ENCODE data around the gene CNGB1. TPM values are rescaled to one million over a fixed set of nuclear protein-coding genes. Genes with fewer than 3 reads are reported as not detected.

Gene CNGB1
- polyA plus RNA-seq, 1 donor from 2014 or later, result 20.7 TPM

DNA sequence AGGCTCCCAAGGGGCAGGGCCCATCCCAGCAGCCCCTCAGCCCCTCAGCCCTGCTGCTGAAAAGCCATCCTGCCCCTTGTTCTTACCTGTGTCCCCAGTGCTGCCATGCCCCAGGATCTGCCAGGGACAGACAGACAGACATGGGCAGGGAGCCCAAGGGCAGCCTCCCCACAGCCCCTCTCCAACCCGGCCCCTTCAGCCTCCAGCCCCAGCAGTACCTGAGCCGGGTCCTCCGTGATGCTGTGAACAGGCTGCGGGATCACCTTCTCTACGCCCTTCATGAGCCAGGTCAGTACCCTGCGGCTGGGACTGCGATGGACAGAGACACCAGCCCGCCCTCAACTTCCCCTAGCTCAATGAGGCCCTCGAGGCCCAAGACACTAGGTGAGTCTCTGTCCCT is 8.2 kb downstream of the CNGB1 start:
- Histone ChIP-seq H3F3A (ENCODE audit: insufficient read depth, low read length, poor library complexity, severe bottlenecking) (no peaks in the 10 kb centered on the region), H3K9ac (ENCODE audit: low read length) (no peak overlapping the region), H3K4me2 (ENCODE audit: low read length) (no peak overlapping the region), H3K27me3 (ENCODE audit: insufficient read depth, low read depth, low read length) (no peaks in the 10 kb centered on the region), H3K36me3 (ENCODE audit: insufficient read depth, low read length) (no peaks in the 10 kb centered on the region), H4K20me1 (ENCODE audit: insufficient read depth) (no peaks in the 10 kb centered on the region), H3K4me3 (ENCODE audit: low read length) (no peak overlapping the region), H3K27ac (ENCODE audit: low read length) (no peak overlapping the region), H3K79me2 (replicated peaks; ENCODE audit: insufficient read depth, low read length) (no peaks in the 10 kb centered on the region), H3K9me2 (ENCODE audit: insufficient read depth, low read length) (no peaks in the 10 kb centered on the region), H2AFZ (ENCODE audit: low read depth, low read length) (no peak overlapping the region), H3K9me3 (ENCODE audit: low read length) (no peaks in the 10 kb centered on the region)
- TF ChIP-seq, protein P1, sequence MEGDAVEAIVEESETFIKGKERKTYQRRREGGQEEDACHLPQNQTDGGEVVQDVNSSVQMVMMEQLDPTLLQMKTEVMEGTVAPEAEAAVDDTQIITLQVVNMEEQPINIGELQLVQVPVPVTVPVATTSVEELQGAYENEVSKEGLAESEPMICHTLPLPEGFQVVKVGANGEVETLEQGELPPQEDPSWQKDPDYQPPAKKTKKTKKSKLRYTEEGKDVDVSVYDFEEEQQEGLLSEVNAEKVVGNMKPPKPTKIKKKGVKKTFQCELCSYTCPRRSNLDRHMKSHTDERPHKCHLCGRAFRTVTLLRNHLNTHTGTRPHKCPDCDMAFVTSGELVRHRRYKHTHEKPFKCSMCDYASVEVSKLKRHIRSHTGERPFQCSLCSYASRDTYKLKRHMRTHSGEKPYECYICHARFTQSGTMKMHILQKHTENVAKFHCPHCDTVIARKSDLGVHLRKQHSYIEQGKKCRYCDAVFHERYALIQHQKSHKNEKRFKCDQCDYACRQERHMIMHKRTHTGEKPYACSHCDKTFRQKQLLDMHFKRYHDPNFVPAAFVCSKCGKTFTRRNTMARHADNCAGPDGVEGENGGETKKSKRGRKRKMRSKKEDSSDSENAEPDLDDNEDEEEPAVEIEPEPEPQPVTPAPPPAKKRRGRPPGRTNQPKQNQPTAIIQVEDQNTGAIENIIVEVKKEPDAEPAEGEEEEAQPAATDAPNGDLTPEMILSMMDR (IDR thresholded peaks at IDR 0.05; ENCODE audit: poor library complexity, severe bottlenecking), result no peak
- TF ChIP-seq SMC3 (conservative IDR thresholded peaks at IDR 0.05; ENCODE audit: poor library complexity), result no peak
- no peak for TF ChIP-seq EZH2 (IDR thresholded peaks at IDR 0.05; ENCODE audit: borderline replicate concordance, insufficient read depth, low read length, poor library complexity, severe bottlenecking)
- TF ChIP-seq TAF1 (IDR thresholded peaks at IDR 0.05; ENCODE audit: low read depth), result no peak
- TF ChIP-seq RAD21 (conservative IDR thresholded peaks at IDR 0.05), result no peak
- TF ChIP-seq MXI1 (conservative IDR thresholded peaks at IDR 0.05; ENCODE audit: poor library complexity, severe bottlenecking), result no peak
- TF ChIP-seq, protein P2, sequence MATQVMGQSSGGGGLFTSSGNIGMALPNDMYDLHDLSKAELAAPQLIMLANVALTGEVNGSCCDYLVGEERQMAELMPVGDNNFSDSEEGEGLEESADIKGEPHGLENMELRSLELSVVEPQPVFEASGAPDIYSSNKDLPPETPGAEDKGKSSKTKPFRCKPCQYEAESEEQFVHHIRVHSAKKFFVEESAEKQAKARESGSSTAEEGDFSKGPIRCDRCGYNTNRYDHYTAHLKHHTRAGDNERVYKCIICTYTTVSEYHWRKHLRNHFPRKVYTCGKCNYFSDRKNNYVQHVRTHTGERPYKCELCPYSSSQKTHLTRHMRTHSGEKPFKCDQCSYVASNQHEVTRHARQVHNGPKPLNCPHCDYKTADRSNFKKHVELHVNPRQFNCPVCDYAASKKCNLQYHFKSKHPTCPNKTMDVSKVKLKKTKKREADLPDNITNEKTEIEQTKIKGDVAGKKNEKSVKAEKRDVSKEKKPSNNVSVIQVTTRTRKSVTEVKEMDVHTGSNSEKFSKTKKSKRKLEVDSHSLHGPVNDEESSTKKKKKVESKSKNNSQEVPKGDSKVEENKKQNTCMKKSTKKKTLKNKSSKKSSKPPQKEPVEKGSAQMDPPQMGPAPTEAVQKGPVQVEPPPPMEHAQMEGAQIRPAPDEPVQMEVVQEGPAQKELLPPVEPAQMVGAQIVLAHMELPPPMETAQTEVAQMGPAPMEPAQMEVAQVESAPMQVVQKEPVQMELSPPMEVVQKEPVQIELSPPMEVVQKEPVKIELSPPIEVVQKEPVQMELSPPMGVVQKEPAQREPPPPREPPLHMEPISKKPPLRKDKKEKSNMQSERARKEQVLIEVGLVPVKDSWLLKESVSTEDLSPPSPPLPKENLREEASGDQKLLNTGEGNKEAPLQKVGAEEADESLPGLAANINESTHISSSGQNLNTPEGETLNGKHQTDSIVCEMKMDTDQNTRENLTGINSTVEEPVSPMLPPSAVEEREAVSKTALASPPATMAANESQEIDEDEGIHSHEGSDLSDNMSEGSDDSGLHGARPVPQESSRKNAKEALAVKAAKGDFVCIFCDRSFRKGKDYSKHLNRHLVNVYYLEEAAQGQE (IDR thresholded peaks at IDR 0.05; ENCODE audit: borderline replicate concordance), result no peak
- no peak for TF ChIP-seq POLR2AphosphoS5 (IDR thresholded peaks at IDR 0.05)

DNA sequence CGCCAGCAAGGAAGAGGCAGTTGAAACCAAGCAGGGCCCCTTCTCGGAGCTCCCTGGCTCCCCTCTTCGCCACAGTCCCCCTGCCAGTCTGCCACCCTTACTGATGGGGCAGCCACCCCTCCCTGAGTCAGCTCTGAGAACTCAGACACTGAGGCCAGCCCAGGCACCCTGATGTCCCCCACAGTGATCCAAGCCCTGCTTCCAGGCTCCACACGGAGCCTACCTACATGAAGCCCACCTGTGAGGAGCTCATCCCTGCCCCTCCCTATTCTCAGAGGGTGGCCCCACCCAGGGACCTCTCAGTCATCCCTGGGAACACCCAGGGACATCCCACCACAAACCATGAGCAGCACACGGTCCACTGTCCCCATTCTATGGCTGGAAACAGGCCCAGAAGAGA is 8.9 kb downstream of the CNGB1 start:
- H3K9me2 ChIP-seq (ENCODE audit: insufficient read depth, low read length), result no peaks in the 10 kb centered on the region
- H4K20me1 ChIP-seq (ENCODE audit: insufficient read depth), result no peaks in the 10 kb centered on the region
- no peaks in the 10 kb centered on the region for H3K9me3 ChIP-seq (ENCODE audit: low read length)
- no peak overlapping the region for H3K27ac ChIP-seq (ENCODE audit: low read length)
- no peak overlapping the region for H3K9ac ChIP-seq (ENCODE audit: low read length)
- H3K4me3 ChIP-seq (ENCODE audit: low read length), result no peak overlapping the region
- H3K4me2 ChIP-seq (ENCODE audit: low read length), result no peak overlapping the region
- H3K79me2 ChIP-seq (replicated peaks; ENCODE audit: insufficient read depth, low read length), result no peaks in the 10 kb centered on the region
- no peak overlapping the region for H2AFZ ChIP-seq (ENCODE audit: low read depth, low read length)
- TF ChIP-seq MXI1 (conservative IDR thresholded peaks at IDR 0.05; ENCODE audit: poor library complexity, severe bottlenecking) (no peak), RAD21 (conservative IDR thresholded peaks at IDR 0.05) (no peak), EZH2 (IDR thresholded peaks at IDR 0.05; ENCODE audit: borderline replicate concordance, insufficient read depth, low read length, poor library complexity, severe bottlenecking) (no peak), POLR2AphosphoS5 (IDR thresholded peaks at IDR 0.05) (no peak), EP300 (conservative IDR thresholded peaks at IDR 0.05; ENCODE audit: poor library complexity, severe bottlenecking) (no peak), TAF1 (IDR thresholded peaks at IDR 0.05; ENCODE audit: low read depth) (no peak), SMC3 (conservative IDR thresholded peaks at IDR 0.05; ENCODE audit: poor library complexity) (no peak)
- TF ChIP-seq, protein P2 (IDR thresholded peaks at IDR 0.05; ENCODE audit: borderline replicate concordance), result no peak
- no peaks in the 10 kb centered on the region for H3K36me3 ChIP-seq (ENCODE audit: insufficient read depth, low read length)
- no peaks in the 10 kb centered on the region for H3K27me3 ChIP-seq (ENCODE audit: insufficient read depth, low read depth, low read length)
- H3F3A ChIP-seq (ENCODE audit: insufficient read depth, low read length, poor library complexity, severe bottlenecking), result no peaks in the 10 kb centered on the region

Data from neural cell (in vitro differentiated cells).